HG02623 (cell line): ENCODE measurements around the gene ZNF503.
A peak's percentile ranks its signal among the peaks of the same experiment; 100 is the strongest.
"Not testable (repeated sequence)": the region's sequence is repeated elsewhere in the genome, so short reads cannot be mapped to it uniquely, and the experiment has no call there.

Source experiments
- ATAC-seq: cut with Tn5 transposase; IDR thresholded peaks from one replicate; pipeline ENCODE4 v1.9.1; 2021; ENCODE audit warnings: moderate library complexity; ENCODE audit not compliant: unreplicated experiment

ZNF503 gene

GRCh38 chr10:75395932-75396630 is 5.5 kb downstream of the ZNF503 start:
- no peak for ATAC-seq

GRCh38 chr10:75395066-75395931 is 6.3 kb downstream of the ZNF503 start:
- ATAC-seq = no peak

- ATAC-seq = no peak
These were observed 7.3 kb downstream of the ZNF503 start for GRCh38 chr10:75394221-75394620.

GRCh38 chr10:75392744-75393143 is 8.8 kb downstream of the ZNF503 start:
- no peak for ATAC-seq

- ATAC-seq = no peak
These were observed 9.3 kb downstream of the ZNF503 start for GRCh38 chr10:75392271-75392670.

GRCh38 chr10:75390178-75390577 is 11.4 kb downstream of the ZNF503 start:
- ATAC-seq = no peak

- ATAC-seq = no peak
These were observed 13.5 kb downstream of the ZNF503 start for GRCh38 chr10:75388082-75388481.

- no peak for ATAC-seq
These were observed 15.4 kb downstream of the ZNF503 start for GRCh38 chr10:75386128-75386527.

GRCh38 chr10:75379817-75380216 is 21.7 kb downstream of the ZNF503 start:
- ATAC-seq = no peak

GRCh38 chr10:75379212-75379724 is 22.3 kb downstream of the ZNF503 start:
- no peak for ATAC-seq

- no peak for ATAC-seq
These were observed 23.2 kb downstream of the ZNF503 start for GRCh38 chr10:75378379-75378778.

GRCh38 chr10:75377869-75378268 is 23.7 kb downstream of the ZNF503 start:
- no peak for ATAC-seq

- ATAC-seq = peak; percentile 82
These were observed 25.7 kb downstream of the ZNF503 start for GRCh38 chr10:75375838-75376237.

- ATAC-seq = no peak
These were observed 30.6 kb downstream of the ZNF503 start for GRCh38 chr10:75371010-75371409.

GRCh38 chr10:75369838-75370237 is 31.7 kb downstream of the ZNF503 start:
- not testable (repeated sequence) for ATAC-seq

- ATAC-seq = no peak
These were observed 33.7 kb downstream of the ZNF503 start for GRCh38 chr10:75367901-75368300.

GRCh38 chr10:75367021-75367487 is 34.5 kb downstream of the ZNF503 start:
- no peak for ATAC-seq

GRCh38 chr10:75363431-75363830 is 38.1 kb downstream of the ZNF503 start:
- no peak for ATAC-seq

GRCh38 chr10:75359876-75360275 is 41.7 kb downstream of the ZNF503 start:
- ATAC-seq = not testable (repeated sequence)

- no peak for ATAC-seq
These were observed 42.6 kb downstream of the ZNF503 start for GRCh38 chr10:75358835-75359421.

GRCh38 chr10:75358132-75358531 is 43.4 kb downstream of the ZNF503 start:
- ATAC-seq = no peak
